Endometrium (tissue), 2 donors: ENCODE measurements around the gene SPATA25.
"Not testable (repeated sequence)": the region's sequence is repeated elsewhere in the genome, so short reads cannot be mapped to it uniquely, and the experiment has no call there.

Experiments used
- FAIRE-seq: peaks from 2 replicates; lab custom pipeline; 2012; peaks lifted over from hg19 to GRCh38; lab: Jason Lieb, UNC
- donor health status: control.
- donor health status: control.

SPATA25 gene, protein sequence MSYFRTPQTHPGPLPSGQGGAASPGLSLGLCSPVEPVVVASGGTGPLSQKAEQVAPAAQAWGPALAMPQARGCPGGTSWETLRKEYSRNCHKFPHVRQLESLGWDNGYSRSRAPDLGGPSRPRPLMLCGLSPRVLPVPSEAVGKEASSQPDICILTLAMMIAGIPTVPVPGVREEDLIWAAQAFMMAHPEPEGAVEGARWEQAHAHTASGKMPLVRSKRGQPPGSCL

DNA sequence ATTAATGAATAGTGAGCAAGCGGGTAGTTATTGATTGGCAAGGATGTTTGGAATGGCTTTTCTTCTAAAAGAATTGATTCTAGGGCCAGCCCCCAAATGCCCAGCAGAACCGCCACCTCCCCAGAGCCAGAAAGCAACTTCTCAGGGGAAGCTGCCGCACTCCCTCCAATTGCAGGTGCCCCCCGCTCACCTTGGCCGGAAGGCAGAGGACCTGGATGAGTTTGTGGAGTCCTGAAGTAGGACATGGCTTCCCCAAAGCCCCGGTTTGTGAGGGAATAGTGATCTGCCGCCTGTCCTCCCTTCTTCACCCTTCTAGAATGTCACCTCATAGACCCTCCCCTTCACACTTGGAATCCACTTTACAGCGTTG, at the start of gene SPATA25:
Gene SPATA25 (minus strand): TSS at position 277 of the 370 bp plus-strand sequence. CDS start 32 bp downstream, at position 245.
- FAIRE-seq, result no peak

DNA sequence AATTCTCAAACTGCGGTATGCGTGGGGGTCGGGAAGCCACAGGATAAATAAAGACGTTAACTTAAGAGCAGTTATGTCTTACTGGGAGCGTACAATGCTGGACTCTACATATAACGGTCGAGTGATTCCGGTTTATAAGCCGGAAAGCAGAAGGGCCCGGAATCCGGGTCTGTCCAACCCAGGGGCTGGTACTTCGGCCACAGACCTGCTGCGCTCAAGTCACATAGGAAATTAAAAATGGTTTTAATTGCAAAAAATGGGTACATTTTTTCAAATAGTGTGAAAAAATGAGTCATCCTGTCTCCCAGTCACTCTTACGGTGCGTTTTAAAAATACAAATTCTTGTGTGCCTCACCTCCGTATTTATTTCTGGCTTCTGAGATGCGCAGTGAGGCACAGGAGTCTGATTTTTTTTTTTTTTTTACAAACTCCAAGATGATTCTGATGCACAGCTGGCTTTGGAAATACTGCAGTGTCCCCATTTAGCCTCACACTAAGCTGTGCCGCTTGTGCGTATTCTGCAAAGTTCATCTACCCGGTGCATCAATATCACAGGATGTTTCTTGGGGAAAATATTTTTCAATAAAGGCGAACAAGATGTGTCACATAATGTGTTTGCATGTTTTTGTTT, 48.1 kb upstream of the SPATA25 start:
- no peak for FAIRE-seq

DNA sequence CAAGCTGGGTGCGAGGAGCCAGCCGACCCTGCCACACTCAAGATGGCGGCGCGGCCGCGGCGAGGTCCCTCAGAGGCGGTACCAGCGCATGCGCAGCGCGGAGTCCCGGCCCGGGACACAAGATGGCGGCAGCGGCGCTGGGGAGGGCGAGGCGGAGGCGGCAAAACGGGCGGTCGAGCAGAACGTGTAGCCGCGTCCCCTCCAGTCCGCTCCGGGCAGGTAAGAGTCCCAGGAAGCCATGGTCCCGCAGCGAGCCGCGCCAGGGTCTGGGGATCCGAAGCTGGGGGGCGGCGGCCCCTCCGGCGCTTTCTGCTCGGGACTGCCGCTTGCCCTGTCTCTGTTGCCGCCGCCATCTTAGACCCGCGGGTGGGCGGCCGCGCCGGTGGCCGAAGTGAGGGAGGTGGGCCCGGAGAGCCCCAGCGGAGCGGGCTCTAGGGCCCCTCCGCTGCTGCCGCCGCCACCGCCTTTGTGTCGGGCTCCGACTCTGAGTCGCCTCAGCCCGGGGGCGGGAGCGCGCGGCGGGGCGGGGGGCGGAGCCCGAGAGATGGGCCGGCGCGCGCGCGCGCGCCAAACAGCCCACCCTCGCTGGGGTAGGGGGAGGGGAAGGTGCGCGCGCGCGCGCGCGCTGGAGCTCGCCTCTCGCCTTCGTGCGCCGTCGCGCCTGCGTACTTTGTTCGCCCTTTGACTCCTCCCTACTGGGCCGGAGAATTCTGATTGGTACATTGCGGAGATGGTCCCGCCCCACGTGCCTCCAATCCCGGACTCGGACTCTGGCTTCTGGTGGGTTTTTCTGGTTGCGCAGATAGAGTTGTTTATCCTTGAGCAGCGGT, 47.4 kb upstream of the SPATA25 start, which contains the start of gene PCIF1:
Gene PCIF1 (plus strand): TSS at position 98 of the 830 bp plus-strand sequence. CDS start 4,317 bp downstream, outside the sequence.
- peak; percentile 66 for FAIRE-seq

DNA sequence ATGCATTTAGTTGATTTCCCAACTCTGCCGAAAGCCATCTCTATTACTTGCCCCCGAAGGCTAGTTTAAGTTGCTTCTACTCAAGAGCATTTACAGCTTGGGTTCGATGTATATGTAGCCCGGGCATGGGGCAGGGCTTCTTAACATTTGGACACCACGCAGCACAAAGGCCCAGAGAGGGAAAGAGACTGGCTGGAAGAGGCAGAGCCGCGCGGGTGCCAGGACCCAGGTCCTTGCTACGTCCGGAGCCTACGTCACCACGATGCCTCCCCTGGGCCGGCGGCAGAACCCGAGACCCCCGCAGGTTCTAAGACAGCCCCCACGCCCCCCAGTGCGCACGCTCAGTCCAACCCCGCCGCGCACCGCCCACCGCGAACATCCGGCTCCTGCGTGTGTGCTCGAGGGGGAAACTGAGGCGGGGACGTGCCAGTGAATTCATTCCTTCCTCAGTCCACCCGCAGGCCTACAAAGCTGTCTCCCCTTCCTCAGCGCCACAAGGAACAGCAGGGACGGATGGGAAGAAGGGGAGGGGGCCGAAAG, 46.7 kb upstream of the SPATA25 start:
- no peak for FAIRE-seq

DNA sequence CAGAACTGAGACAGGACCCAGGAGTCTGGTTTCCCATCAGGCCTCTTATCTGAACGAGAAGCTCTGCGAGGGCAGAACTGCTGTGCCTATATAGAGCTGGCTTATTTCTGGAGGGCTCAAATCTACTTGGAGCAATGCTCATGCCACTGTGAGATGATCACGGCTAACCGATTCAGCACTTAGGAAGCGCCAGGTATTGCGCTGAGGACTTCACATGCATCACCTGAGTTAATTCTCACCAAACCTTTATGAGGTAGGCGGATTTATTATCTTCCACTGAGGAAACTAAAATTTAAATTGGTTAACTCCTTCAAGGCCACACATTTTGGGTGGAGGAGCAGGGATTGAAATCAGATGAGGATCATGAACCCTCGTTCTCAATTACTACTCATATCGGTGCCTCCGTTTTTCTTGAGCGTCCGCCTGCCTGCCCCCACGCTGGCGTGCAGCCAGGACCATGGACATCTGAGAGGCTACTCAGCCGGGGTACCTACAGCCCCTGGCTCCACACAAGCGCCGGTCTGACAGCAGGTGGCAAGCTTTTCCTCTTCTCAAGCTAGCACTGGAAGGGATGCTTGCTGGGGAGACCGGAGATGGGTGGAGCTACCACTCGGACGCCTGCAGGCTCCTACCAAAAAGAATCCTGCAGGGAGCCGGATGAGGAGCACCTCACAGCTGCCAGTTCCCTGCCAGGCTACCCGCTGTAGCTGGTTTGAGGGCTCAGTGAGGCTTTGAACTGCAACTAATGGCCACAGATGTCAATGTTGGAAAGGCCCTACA, 46.0 kb upstream of the SPATA25 start:
- no peak for FAIRE-seq

DNA sequence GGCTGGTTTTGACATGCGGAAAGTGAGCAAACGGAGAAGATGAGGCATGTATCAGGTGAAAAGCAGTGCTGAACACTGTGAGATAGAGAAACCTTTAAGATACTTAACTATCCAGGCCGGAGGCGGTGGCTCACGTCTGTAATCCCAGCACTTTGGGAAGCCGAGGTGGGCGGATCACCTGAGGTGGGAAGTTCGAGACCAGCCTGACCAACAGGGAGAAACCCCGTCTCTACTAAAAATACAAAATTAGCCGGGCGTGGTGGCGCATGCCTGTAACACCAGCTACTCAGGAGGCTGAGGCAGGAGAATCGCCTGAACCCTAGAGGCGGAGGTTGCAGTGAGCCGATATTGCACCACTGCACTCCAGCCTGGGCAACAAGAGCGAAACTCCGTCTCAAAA, 44.3 kb upstream of the SPATA25 start:
- not testable (repeated sequence) for FAIRE-seq

DNA sequence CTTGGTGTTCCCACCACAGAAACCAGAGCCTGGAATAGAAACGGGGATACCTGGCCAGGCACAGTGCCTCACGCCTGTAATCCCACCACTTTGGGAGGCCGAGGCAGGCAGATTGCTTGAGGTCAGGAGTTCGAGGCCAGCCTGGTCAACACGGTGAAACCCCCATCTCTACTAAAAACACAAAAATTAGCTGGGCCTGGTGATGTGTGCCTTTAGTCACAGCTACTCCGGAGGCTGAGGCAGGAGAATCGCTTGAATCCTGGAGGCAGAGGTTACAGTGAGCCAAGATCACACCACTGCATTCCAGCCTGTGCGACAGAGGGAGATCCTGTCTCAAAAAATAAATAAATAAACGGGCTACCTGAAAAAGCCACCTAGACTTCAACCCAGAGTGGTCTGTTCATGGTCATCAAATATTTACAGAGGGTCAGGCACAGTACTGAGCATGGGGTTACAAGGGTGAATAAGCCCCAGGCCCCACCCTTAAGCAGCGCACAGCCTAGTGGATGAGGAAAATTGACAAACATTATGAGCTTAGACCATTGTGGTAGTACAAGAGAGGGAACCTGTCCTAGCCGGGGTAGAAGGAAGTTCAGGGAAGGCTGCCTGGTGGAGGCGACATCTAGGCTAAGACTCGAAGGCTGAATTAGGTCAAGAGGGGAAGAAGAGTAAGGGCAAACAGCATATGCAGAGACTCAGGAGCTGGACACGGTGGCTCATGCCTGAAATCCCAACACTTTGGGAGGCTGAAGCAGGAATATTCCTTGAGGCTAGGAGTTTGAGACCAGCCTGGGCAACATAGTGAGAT, 39.9 kb upstream of the SPATA25 start:
- no peak for FAIRE-seq

DNA sequence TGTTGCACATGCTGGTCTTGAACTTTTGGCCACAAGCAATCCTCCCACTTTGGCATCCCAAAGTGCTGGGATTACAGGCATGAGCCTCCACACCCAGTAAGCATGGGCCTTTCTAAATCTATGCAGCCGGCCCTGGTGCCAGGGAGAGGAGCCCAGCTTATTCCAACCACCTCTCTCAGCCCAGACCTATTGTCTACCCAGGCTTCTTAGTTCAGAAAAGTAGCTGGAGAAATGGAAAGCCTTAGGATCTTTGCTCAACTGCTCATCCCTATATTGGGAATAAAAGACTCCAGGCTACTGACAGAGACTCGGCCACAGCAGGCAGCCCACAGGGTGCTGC, 39.3 kb upstream of the SPATA25 start:
- FAIRE-seq, result no peak

DNA sequence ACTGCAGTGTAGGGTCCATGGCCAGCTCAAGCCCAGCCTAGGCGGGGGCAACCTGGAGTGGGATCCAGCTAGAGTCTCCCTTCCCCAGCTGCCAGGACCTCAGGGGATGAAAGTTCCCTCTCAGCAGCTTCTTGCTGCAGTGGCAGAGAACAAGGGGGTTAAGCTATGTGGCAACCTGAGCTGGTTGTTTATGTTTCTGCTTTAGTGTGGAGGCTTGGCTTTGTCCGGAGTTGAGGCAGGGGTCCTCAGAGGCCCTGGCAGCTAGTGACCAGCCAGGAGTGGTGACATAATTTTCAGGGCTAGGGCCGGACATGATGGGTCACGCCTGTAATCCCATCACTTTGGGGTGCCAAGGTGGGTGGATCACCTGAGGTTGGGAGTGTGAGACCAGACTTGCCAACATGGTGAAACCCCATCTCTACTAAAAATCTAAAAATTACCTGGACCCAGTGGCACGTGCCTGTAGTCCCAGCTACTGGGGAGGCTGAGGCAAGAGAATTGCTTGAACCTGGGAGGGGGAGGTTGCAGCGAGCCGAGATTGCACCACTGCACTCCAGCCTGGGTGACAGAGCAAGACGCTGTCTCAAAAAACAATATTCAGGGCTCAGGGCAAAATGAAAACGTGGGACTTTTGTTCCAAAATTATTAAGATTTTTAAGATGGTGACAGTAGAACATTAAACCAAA, 38.5 kb upstream of the SPATA25 start:
- FAIRE-seq, result no peak

DNA sequence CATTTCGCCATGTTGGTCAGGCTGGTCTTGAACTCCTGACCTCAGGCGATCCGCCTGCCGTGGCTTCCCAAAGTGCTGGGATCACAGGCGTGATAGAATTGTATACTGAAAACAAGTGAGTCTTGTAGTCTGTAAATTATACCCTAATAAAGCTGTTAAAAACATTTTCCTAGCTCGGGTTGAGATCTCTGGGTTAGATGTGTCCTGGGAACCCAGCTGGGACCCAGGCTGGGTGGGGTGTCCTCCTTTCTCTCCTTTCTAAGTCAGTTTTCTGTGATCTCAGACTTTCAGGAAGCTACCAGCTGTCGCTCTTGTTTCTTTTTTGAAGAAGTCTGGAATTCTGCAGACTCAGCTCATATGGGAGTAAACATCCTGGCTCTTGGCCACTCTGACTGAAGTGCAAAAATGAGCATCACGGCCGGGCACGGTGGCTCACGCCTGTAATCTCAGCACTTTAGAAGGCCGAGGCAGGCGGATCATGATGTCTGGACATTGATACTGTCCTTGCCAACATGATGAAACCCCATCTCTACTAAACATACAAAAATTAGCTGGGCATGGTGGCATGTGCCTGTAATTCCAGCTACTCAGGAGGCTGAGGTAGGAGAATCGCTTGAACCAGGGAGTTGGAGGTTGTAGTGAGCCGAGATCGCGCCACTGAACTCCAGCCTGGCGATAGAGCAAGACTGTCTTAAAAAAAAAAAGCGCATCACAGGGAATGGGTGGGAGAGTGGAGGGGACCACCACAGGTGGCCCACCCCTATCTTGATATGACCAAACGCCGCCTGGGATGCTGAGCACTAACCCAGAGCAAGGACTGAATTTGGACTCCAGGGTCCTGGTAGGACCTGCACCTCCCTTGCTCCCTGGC, 37.2 kb upstream of the SPATA25 start:
- peak; percentile 88 for FAIRE-seq

DNA sequence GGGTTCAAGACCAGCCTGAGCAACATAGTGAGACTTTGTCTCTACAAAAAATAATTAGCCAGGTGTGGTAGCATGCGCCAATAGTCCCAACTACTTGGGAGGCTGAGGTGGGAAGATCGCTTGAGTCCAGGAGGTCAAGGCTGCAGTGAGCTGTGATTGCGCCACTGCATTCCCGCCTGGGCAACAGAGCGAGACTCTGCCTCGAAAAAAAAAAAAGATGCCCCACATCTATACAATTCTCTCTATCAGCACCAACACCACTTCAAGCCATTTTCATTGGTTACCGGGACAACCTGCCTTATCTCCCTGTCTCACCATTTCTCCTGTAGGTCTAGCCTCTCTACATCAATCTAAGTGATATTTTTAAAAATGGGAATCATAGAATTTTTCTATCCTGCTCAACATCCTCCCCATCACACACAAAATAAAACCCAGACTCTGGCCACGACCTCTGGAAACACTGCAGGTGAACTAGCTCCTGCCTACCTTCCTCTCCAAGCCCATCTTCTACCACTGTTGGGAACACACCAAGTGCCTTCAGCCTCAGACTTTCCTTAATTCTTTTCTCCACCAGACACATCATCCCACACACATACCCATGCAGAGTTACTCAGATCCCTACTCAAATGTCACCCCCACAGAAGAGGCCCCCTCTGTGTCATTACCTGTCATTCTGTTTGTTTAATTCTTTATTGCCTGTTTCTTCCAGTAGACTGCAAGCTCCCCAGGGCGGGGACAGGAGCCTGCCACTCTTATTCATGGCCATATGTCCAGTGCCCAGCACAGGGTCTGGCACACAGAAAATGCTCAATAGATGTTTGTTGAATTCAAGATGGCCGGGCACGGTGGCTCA, 34.1 kb upstream of the SPATA25 start:
- no peak for FAIRE-seq

DNA sequence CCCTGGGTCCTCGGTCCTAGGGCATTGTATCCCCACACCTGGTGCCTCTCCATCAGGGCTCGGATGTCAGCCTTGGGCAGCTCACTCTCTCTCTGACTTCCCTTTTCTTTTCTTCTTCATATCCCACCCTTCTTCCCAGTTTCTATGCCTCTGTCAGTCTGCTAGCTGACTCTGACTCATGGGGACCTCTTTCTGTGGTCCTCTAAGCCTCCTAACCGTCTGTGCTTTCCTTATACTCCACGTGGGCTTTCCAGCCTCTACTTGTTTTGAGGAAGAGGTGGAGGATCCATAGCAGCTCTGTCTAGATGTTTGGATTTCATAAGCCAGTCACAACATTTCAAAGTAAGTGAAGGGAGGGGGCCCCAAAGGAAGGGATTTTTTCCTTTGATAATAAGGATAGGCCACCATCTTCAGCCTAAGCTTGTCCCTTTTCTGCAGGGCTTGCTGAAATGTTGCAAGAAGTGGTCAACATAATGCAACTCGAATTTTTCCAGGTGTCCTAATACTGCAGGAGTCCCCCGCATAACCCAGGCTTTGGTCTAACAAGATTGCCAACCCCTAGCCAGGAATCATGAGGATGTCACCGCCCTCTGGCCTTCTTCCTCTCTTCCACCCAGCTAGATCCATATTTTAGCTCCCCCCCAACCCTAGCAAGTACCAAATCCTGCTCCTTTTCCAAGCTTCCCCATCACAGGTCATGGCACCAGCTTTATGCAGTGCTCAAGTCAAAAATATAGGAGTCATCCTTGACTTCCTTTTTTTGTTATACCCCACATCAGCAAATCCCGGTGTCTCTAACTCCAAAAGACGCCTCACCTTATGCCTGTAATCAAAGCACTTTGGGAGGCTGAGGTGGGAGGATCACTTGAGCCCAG, 33.3 kb upstream of the SPATA25 start:
- no peak for FAIRE-seq

DNA sequence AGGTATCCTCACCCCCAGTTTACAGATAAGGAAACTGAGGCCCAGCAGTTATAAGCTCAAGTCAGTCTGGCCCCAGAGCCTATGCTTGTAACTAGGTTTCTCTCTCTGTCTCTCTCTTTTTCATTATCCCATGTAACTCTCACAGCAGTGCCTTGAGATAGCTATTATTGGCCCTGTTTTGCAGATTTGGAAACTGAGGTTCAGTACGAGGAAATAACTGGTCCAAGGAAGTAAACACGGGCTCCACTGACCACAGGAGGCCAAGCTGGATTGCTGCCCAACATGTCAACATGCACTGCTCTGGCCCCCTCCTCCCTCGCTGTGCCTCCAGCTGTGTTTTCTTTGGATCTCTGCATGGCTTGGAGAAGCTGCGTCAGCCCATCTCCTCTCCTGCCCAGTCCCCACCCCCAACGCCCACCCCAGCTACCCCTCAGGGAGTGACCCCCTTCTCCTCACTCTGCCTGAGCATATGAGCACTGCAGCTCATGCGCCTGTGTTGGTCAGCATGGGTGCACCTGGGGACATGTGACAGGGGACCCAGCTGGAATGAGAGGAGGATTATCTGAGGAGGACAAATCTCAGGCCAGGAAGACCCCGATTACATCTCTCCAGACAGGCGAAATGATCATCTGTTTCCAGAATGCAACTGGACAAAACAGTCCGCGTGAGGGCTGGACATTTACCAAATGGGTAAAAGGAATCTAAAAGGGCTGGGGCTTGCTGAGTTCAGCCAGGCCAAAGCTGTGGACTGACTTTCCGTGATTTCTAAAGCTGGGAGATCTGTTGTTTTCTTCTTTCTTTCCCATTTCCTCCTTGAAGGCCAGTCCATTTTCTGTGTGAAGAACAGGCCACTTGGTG, 32.3 kb upstream of the SPATA25 start:
- no peak for FAIRE-seq

DNA sequence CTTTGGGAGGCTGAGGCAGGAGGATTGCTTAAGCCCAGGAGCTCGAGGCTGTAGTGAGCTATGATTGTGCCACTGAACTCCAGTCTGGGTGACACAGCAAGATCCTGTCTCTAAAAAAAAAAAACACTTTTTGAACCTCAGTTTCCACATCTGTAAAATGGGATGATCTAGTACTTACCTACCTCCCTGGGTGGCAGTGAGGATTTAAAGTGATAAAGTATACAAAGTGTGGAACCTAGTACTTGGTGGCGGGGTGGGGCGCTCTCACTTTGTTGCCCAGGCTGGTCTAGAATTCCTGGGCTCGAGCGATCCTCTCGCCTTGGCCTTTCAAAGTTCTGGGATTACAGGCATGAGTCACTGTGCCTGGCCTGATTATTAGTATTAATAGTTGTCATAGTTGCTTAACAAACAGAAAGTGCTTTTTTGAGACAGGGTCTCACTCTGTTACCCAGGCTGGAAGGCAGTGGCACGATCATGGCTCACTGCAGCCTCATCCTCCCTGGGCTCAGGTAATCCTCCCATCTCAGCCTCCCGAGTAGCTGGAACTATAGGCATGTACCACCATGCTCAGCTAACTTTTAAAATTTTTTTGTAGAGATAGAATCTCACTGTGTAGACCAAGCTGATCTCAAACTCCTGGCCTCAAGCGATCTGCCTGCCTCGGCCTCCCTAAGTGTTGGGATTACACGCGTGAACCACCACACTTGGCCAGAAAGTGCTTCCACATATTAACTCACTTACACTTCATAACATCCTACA, 31.5 kb upstream of the SPATA25 start:
- FAIRE-seq, result no peak

DNA sequence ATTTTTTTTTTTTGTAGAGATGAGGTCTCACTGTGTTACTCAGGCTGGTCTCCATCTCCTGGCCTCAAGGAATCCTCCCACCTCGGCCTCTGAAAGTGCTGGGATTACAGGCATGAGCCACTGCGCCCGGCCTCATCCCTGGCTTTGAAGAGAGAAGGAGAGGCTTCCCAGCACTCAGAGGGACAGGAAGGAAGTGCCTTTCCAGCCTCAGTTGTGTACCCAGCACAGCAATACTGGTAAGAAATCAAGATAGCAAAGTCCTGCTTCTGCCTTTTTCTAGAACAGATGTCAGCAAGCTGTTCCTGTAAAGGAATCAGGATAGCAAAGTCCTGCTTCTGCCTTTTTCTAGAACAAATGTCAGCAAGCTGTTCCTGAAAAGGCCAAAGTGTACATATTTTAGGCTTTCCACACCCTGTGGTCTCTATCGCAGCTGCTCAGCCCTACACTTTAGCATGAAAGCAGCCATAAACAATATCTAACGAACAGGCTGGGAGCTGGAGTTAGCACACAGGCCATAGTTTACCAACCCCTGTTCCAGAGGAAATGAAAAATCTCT, 30.8 kb upstream of the SPATA25 start:
- no peak for FAIRE-seq

DNA sequence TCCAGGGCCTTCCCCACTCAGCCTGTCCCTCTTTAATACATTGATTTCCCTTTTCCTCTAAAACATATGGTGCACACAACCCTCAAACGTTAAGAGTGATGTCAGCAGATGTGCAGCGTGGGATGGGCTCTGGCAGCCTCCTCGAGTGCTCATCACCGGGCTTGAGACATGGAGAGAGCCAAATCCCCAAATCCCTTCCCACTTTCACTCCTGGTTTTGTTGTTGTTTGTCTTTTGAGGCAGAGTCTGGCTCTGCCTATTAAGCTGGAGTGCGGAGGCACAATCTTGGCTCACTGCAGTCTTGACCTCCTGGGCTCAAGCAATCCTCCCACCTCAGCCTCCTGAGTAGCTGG, 30.3 kb upstream of the SPATA25 start:
- no peak for FAIRE-seq
